GM23338 (cell line): ENCODE results near the gene MOB3B. TPM values are rescaled to one million over a fixed set of nuclear protein-coding genes. Genes with fewer than 3 reads are reported as not detected.

Experiments used
- ATAC-seq: fragments of 200-7000 bp; cut with Tn5 transposase; 3 replicates; pipeline ENCODE4 v1.9.1; 2020
- DNase-seq: peaks from one replicate; pipeline ENCODE4 v3.0.0-alpha.2; 2015; ENCODE audit warnings: low spot score
- H2AFZ ChIP-seq: fragments of 200-600 bp; sonication (generic); 2 replicates; pipeline ENCODE4 v1.8.0; 2016; ENCODE audit warnings: antibody characterized with exemption, mild to moderate bottlenecking, moderate library complexity
- H3F3A ChIP-seq: fragments of 200-600 bp; sonication (generic); replicated peaks from 2 replicates; pipeline ENCODE4 v1.8.0; 2017; ENCODE audit warnings: antibody characterized with exemption, mixed run types, low read depth
- H3K27ac ChIP-seq: fragments of 200-600 bp; sonication (generic); 2 replicates; pipeline ENCODE4 v1.6.1; 2016; ENCODE audit warnings: low read depth
- H3K27me3 ChIP-seq: fragments of 200-600 bp; sonication (generic); 2 replicates; pipeline ENCODE4 v1.8.0; 2016; ENCODE audit warnings: mild to moderate bottlenecking, mixed run types, moderate library complexity; ENCODE audit not compliant: insufficient read depth
- H3K36me3 ChIP-seq: fragments of 200-600 bp; sonication (generic); 2 replicates; pipeline ENCODE4 v1.8.0; 2016; ENCODE audit warnings: mild to moderate bottlenecking; ENCODE audit not compliant: insufficient read depth
- H3K4me1 ChIP-seq: fragments of 200-600 bp; sonication (generic); 2 replicates; pipeline ENCODE4 v1.8.0; 2016; ENCODE audit warnings: mild to moderate bottlenecking, moderate library complexity; ENCODE audit not compliant: insufficient read depth
- H3K4me2 ChIP-seq: fragments of 200-600 bp; sonication (generic); 2 replicates; pipeline ENCODE4 v1.7.1; 2017; ENCODE audit warnings: mixed run types
- H3K4me3 ChIP-seq: fragments of 200-600 bp; sonication (generic); 2 replicates; pipeline ENCODE4 v1.6.1; 2016; ENCODE audit warnings: mixed run types
- H3K79me2 ChIP-seq: fragments of 200-600 bp; sonication (generic); replicated peaks from 2 replicates; pipeline ENCODE4 v1.8.0; 2017; ENCODE audit warnings: mild to moderate bottlenecking; ENCODE audit not compliant: insufficient read depth
- H3K9me2 ChIP-seq: fragments of 200-600 bp; sonication (generic); 2 replicates; pipeline ENCODE4 v1.8.0; 2017; ENCODE audit not compliant: insufficient read depth
- H4K20me1 ChIP-seq: fragments of 200-600 bp; sonication (generic); replicated peaks from 2 replicates; pipeline ENCODE4 v1.8.0; 2017; ENCODE audit warnings: mild to moderate bottlenecking; ENCODE audit not compliant: insufficient read depth
- H3K27ac Mint-ChIP-seq: 2 replicates; pipeline ENCODE4 v1.8.0; 2020; ENCODE audit warnings: inconsistent platforms, mild to moderate bottlenecking, moderate library complexity, mixed read lengths
- H3K27me3 Mint-ChIP-seq: 3 replicates; pipeline ENCODE4 v1.8.0; 2022; ENCODE audit warnings: low read depth, mild to moderate bottlenecking, moderate library complexity, mixed read lengths, inconsistent platforms; ENCODE audit not compliant: insufficient read depth, poor library complexity
- H3K36me3 Mint-ChIP-seq: 3 replicates; pipeline ENCODE4 v1.8.0; 2021; ENCODE audit warnings: low read depth, mild to moderate bottlenecking, inconsistent platforms, moderate library complexity, mixed read lengths
- H3K4me1 Mint-ChIP-seq: 3 replicates; pipeline ENCODE4 v1.8.0; 2020; ENCODE audit warnings: mild to moderate bottlenecking, inconsistent platforms, mixed read lengths
- H3K4me3 Mint-ChIP-seq: 3 replicates; pipeline ENCODE4 v1.8.0; 2021; ENCODE audit warnings: moderate library complexity, mild to moderate bottlenecking, inconsistent platforms, mixed read lengths
- H3K9me3 Mint-ChIP-seq: 3 replicates; pipeline ENCODE4 v1.8.0; 2020; ENCODE audit warnings: moderate library complexity, mild to moderate bottlenecking, inconsistent platforms, mixed read lengths
- CREB1 ChIP-seq: fragments of 250-450 bp; sonication (Bioruptor Pico); IDR thresholded peaks from 2 replicates; pipeline ENCODE4 v1.5.0; 2020; ENCODE audit warnings: low read depth, mild to moderate bottlenecking, moderate library complexity
- EZH2 ChIP-seq: fragments of 200-600 bp; sonication (generic); IDR thresholded peaks from one replicate; pipeline ENCODE4 v1.8.0; 2017; ENCODE audit warnings: antibody characterized with exemption, mild to moderate bottlenecking, low read depth; ENCODE audit not compliant: unreplicated experiment
- EZH2phosphoT487 ChIP-seq: fragments of 200-600 bp; sonication (generic); IDR thresholded peaks from one replicate; pipeline ENCODE4 v1.8.1; 2018; ENCODE audit warnings: antibody characterized with exemption; ENCODE audit not compliant: unreplicated experiment
- JUNB ChIP-seq: IDR thresholded peaks from one replicate; pipeline ENCODE4 v1.6.1; 2016; ENCODE audit warnings: antibody characterized with exemption; ENCODE audit not compliant: unreplicated experiment
- NANOG ChIP-seq: IDR thresholded peaks from 2 replicates; pipeline ENCODE4 v1.6.1; 2016; ENCODE audit warnings: antibody characterized with exemption, borderline replicate concordance
- POLR2AphosphoS5 ChIP-seq: IDR thresholded peaks from 2 replicates; pipeline ENCODE4 v1.6.1; 2016; ENCODE audit warnings: antibody characterized with exemption, low read depth
- STAT1 ChIP-seq: IDR thresholded peaks from one replicate; pipeline ENCODE4 v1.6.1; 2016; ENCODE audit warnings: antibody characterized with exemption; ENCODE audit not compliant: unreplicated experiment
- ZNF114 ChIP-seq: fragments of 250-450 bp; sonication (Bioruptor Pico); IDR thresholded peaks from 2 replicates; pipeline ENCODE4 v1.5.0; 2020; ENCODE audit warnings: mild to moderate bottlenecking, moderate library complexity
- ZNF331 ChIP-seq: fragments of 250-450 bp; sonication (Bioruptor Pico); IDR thresholded peaks from 2 replicates; pipeline ENCODE4 v1.5.0; 2020; ENCODE audit warnings: low read depth, mild to moderate bottlenecking, moderate library complexity
- polyA plus RNA-seq: library from polyadenylated mRNA; unstranded; fragments of >200 nt; fragmentation: Nextera tagmentation; extraction: Ambion mirVana; gene quantifications from 2 replicates; pipeline ENCODE4 v1.2.1, GENCODE V29; 2016
- total RNA-seq: library from RNA; depleted of rRNA; stranded (reverse); fragments of >200 nt; shearing (Covaris generic); gene quantifications from 2 replicates; pipeline ENCODE4 v1.2.3, GENCODE V29; 2014
- TF ChIP-seq, protein P1 (sequence below), 2 experiments: fragments of 200-600 bp in 1 of 2; sonication (generic) in 1 of 2; conservative IDR thresholded peaks; 2 replicates each; pipeline versions ENCODE4 v1.5.1 to v1.6.1; 2016 to 2017; ENCODE audit warnings: antibody characterized with exemption in 2 of 2, low read depth in 2 of 2, mild to moderate bottlenecking in 2 of 2, moderate library complexity in 1 of 2
- TF ChIP-seq, protein P2 (sequence below): IDR thresholded peaks from one replicate; pipeline ENCODE4 v1.6.1; 2018; ENCODE audit warnings: antibody characterized with exemption; ENCODE audit not compliant: unreplicated experiment
- TF ChIP-seq, protein P3 (sequence below): IDR thresholded peaks from 2 replicates; pipeline ENCODE4 v1.6.1; 2016; ENCODE audit warnings: antibody characterized with exemption
- TF ChIP-seq, protein P4 (sequence below): fragments of 250-450 bp; sonication (Bioruptor Pico); IDR thresholded peaks from 2 replicates; pipeline ENCODE4 v1.5.0; 2020; ENCODE audit warnings: mild to moderate bottlenecking, moderate library complexity

The MOB3B gene
- total and polyA plus RNA-seq, 2 experiments from 2014 or later = 7.6 to 12.1 TPM

DNA sequence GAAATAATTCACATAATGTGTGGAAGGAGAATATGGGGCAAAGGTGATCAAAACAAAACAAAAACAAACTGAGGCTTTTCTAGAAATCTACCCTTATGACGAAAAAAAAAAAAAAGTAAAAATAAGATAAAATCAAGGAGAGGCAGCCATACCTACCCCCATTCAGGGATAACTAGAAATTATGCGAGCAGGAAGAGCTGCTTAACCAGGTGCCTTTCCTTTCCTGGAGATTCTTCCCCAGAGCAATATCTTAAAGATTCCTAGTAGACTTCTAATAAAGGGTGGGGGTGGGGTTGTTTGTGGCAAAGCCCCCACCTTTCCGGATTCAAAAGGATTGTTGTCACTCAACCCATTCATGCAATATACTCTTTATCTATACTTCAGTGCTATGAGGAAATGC is 117.5 kb downstream of the MOB3B start:
- peaks cover 6% of the 10 kb centered on the region; the same call in 2 of the 3 replicates for H3K36me3 Mint-ChIP-seq
- 0 out of 2 replicates have a peak, but pooled peaks cover 5% of the 10 kb centered on the region for H3K9me2 ChIP-seq
- no peak overlapping the region for H3K4me2 ChIP-seq
- H3K4me3 ChIP-seq = no peak overlapping the region
- H4K20me1 ChIP-seq = no peaks in the 10 kb centered on the region
- ATAC-seq (no peak), DNase-seq (no peak)
- no peaks in the 10 kb centered on the region for H3K36me3 ChIP-seq
- H3K27me3 Mint-ChIP-seq = peaks cover 5% of the 10 kb centered on the region
- H3K4me3 Mint-ChIP-seq = no peak overlapping the region
- no peak overlapping the region for H3K27ac ChIP-seq
- no peaks in the 10 kb centered on the region for H3F3A ChIP-seq
- H2AFZ ChIP-seq = no peak overlapping the region
- peaks cover 32% of the 10 kb centered on the region for H3K4me1 Mint-ChIP-seq
- TF ChIP-seq POLR2AphosphoS5 (no peak), EZH2phosphoT487 (no peak), CREB1 (CRISPR knock-in tag) (no peak), ZNF114 (CRISPR knock-in tag) (no peak), STAT1 (no peak), ZNF331 (CRISPR knock-in tag) (no peak), NANOG (no peak), EZH2 (no peak), JUNB (no peak)
- TF ChIP-seq, protein P1, sequence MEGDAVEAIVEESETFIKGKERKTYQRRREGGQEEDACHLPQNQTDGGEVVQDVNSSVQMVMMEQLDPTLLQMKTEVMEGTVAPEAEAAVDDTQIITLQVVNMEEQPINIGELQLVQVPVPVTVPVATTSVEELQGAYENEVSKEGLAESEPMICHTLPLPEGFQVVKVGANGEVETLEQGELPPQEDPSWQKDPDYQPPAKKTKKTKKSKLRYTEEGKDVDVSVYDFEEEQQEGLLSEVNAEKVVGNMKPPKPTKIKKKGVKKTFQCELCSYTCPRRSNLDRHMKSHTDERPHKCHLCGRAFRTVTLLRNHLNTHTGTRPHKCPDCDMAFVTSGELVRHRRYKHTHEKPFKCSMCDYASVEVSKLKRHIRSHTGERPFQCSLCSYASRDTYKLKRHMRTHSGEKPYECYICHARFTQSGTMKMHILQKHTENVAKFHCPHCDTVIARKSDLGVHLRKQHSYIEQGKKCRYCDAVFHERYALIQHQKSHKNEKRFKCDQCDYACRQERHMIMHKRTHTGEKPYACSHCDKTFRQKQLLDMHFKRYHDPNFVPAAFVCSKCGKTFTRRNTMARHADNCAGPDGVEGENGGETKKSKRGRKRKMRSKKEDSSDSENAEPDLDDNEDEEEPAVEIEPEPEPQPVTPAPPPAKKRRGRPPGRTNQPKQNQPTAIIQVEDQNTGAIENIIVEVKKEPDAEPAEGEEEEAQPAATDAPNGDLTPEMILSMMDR (conservative IDR thresholded peaks at IDR 0.05; ENCODE audit: low read depth in 2 of 2) = no peak
- TF ChIP-seq, protein P2, sequence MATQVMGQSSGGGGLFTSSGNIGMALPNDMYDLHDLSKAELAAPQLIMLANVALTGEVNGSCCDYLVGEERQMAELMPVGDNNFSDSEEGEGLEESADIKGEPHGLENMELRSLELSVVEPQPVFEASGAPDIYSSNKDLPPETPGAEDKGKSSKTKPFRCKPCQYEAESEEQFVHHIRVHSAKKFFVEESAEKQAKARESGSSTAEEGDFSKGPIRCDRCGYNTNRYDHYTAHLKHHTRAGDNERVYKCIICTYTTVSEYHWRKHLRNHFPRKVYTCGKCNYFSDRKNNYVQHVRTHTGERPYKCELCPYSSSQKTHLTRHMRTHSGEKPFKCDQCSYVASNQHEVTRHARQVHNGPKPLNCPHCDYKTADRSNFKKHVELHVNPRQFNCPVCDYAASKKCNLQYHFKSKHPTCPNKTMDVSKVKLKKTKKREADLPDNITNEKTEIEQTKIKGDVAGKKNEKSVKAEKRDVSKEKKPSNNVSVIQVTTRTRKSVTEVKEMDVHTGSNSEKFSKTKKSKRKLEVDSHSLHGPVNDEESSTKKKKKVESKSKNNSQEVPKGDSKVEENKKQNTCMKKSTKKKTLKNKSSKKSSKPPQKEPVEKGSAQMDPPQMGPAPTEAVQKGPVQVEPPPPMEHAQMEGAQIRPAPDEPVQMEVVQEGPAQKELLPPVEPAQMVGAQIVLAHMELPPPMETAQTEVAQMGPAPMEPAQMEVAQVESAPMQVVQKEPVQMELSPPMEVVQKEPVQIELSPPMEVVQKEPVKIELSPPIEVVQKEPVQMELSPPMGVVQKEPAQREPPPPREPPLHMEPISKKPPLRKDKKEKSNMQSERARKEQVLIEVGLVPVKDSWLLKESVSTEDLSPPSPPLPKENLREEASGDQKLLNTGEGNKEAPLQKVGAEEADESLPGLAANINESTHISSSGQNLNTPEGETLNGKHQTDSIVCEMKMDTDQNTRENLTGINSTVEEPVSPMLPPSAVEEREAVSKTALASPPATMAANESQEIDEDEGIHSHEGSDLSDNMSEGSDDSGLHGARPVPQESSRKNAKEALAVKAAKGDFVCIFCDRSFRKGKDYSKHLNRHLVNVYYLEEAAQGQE = no peak
- TF ChIP-seq, protein P3, sequence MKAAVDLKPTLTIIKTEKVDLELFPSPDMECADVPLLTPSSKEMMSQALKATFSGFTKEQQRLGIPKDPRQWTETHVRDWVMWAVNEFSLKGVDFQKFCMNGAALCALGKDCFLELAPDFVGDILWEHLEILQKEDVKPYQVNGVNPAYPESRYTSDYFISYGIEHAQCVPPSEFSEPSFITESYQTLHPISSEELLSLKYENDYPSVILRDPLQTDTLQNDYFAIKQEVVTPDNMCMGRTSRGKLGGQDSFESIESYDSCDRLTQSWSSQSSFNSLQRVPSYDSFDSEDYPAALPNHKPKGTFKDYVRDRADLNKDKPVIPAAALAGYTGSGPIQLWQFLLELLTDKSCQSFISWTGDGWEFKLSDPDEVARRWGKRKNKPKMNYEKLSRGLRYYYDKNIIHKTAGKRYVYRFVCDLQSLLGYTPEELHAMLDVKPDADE = no peak
- TF ChIP-seq, protein P4, sequence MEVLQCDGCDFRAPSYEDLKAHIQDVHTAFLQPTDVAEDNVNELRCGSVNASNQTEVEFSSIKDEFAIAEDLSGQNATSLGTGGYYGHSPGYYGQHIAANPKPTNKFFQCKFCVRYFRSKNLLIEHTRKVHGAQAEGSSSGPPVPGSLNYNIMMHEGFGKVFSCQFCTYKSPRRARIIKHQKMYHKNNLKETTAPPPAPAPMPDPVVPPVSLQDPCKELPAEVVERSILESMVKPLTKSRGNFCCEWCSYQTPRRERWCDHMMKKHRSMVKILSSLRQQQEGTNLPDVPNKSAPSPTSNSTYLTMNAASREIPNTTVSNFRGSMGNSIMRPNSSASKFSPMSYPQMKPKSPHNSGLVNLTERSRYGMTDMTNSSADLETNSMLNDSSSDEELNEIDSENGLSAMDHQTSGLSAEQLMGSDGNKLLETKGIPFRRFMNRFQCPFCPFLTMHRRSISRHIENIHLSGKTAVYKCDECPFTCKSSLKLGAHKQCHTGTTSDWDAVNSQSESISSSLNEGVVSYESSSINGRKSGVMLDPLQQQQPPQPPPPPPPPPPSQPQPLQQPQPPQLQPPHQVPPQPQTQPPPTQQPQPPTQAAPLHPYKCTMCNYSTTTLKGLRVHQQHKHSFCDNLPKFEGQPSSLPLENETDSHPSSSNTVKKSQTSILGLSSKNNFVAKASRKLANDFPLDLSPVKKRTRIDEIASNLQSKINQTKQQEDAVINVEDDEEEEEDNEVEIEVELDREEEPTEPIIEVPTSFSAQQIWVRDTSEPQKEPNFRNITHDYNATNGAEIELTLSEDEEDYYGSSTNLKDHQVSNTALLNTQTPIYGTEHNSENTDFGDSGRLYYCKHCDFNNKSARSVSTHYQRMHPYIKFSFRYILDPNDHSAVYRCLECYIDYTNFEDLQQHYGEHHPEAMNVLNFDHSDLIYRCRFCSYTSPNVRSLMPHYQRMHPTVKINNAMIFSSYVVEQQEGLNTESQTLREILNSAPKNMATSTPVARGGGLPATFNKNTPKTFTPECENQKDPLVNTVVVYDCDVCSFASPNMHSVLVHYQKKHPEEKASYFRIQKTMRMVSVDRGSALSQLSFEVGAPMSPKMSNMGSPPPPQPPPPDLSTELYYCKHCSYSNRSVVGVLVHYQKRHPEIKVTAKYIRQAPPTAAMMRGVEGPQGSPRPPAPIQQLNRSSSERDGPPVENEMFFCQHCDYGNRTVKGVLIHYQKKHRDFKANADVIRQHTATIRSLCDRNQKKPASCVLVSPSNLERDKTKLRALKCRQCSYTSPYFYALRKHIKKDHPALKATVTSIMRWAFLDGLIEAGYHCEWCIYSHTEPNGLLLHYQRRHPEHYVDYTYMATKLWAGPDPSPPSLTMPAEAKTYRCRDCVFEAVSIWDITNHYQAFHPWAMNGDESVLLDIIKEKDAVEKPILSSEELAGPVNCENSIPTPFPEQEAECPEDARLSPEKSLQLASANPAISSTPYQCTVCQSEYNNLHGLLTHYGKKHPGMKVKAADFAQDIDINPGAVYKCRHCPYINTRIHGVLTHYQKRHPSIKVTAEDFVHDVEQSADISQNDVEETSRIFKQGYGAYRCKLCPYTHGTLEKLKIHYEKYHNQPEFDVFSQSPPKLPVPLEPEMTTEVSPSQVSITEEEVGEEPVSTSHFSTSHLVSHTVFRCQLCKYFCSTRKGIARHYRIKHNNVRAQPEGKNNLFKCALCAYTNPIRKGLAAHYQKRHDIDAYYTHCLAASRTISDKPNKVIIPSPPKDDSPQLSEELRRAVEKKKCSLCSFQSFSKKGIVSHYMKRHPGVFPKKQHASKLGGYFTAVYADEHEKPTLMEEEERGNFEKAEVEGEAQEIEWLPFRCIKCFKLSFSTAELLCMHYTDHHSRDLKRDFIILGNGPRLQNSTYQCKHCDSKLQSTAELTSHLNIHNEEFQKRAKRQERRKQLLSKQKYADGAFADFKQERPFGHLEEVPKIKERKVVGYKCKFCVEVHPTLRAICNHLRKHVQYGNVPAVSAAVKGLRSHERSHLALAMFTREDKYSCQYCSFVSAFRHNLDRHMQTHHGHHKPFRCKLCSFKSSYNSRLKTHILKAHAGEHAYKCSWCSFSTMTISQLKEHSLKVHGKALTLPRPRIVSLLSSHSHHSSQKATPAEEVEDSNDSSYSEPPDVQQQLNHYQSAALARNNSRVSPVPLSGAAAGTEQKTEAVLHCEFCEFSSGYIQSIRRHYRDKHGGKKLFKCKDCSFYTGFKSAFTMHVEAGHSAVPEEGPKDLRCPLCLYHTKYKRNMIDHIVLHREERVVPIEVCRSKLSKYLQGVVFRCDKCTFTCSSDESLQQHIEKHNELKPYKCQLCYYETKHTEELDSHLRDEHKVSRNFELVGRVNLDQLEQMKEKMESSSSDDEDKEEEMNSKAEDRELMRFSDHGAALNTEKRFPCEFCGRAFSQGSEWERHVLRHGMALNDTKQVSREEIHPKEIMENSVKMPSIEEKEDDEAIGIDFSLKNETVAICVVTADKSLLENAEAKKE (CRISPR knock-in tag) = no peak
- no peaks in the 10 kb centered on the region for H3K79me2 ChIP-seq
- H3K27ac Mint-ChIP-seq = no peak overlapping the region
- peaks cover 10% of the 10 kb centered on the region for H3K4me1 ChIP-seq
- H3K9me3 Mint-ChIP-seq = no peaks in the 10 kb centered on the region
- no peaks in the 10 kb centered on the region for H3K27me3 ChIP-seq
